ENCODE data around the gene PRR14L.

GRCh38 chr22:31764785-31765184 is 14.9 kb upstream of the PRR14L start:
- TF ChIP-seq, protein P1, sequence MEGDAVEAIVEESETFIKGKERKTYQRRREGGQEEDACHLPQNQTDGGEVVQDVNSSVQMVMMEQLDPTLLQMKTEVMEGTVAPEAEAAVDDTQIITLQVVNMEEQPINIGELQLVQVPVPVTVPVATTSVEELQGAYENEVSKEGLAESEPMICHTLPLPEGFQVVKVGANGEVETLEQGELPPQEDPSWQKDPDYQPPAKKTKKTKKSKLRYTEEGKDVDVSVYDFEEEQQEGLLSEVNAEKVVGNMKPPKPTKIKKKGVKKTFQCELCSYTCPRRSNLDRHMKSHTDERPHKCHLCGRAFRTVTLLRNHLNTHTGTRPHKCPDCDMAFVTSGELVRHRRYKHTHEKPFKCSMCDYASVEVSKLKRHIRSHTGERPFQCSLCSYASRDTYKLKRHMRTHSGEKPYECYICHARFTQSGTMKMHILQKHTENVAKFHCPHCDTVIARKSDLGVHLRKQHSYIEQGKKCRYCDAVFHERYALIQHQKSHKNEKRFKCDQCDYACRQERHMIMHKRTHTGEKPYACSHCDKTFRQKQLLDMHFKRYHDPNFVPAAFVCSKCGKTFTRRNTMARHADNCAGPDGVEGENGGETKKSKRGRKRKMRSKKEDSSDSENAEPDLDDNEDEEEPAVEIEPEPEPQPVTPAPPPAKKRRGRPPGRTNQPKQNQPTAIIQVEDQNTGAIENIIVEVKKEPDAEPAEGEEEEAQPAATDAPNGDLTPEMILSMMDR (IDR thresholded peaks at IDR 0.05 in 8 of 11, conservative IDR thresholded peaks at IDR 0.05 in 3 of 11): no peak
- TF ChIP-seq POLR2A (IDR thresholded peaks at IDR 0.05): no peak
